Activated CD4-positive, alpha-beta T cell treated with anti-CD3 and anti-CD28 coated beads, Interleukin-2, amount 10 ng/mL, durations not matched to agents 7 days and 5 days (primary cell): Measurements from ENCODE around the gene MBP. TPM values are rescaled to one million over a fixed set of nuclear protein-coding genes. Genes with fewer than 3 reads are reported as not detected.

Experiments
- CTCF ChIA-PET: fragments of 350-600 bp; sonication (Branson Sonifier 250); formaldehyde crosslinking; loops from one replicate; lab custom pipeline; 2021; ENCODE audit warnings: antibody characterized with exemption; lab: Charles Lee
- POLR2A ChIA-PET: fragments of 350-600 bp; sonication (Branson Sonifier 250); formaldehyde crosslinking; loops from one replicate; lab custom pipeline; 2021; ENCODE audit warnings: antibody characterized with exemption; lab: Charles Lee
- DNase-seq: peaks from one replicate; pipeline ENCODE4 v3.0.0-alpha.2; 2020
- H3K27ac Mint-ChIP-seq: one replicate; pipeline ENCODE4 v1.8.0; 2021; ENCODE audit warnings: mild to moderate bottlenecking, moderate library complexity, mixed read lengths
- H3K27me3 Mint-ChIP-seq: one replicate; pipeline ENCODE4 v1.8.0; 2021; ENCODE audit warnings: mixed read lengths
- H3K36me3 Mint-ChIP-seq: one replicate; pipeline ENCODE4 v1.8.0; 2021; ENCODE audit warnings: low read depth, mixed read lengths
- H3K4me1 Mint-ChIP-seq: one replicate; pipeline ENCODE4 v1.8.0; 2021; ENCODE audit warnings: mixed read lengths
- H3K4me3 Mint-ChIP-seq: one replicate; pipeline ENCODE4 v1.8.0; 2021; ENCODE audit warnings: mild to moderate bottlenecking, moderate library complexity, mixed read lengths
- H3K9me3 Mint-ChIP-seq: one replicate; pipeline ENCODE4 v1.8.0; 2021; ENCODE audit warnings: mixed read lengths
- total RNA-seq, 2 experiments: library from RNA; stranded (reverse); gene quantifications; one replicate each; pipeline ENCODE4 v1.2.3, GENCODE V29; 2021

MBP gene
- total RNA-seq, 2 experiments from 2014 or later, result 111 to 133 TPM

DNA sequence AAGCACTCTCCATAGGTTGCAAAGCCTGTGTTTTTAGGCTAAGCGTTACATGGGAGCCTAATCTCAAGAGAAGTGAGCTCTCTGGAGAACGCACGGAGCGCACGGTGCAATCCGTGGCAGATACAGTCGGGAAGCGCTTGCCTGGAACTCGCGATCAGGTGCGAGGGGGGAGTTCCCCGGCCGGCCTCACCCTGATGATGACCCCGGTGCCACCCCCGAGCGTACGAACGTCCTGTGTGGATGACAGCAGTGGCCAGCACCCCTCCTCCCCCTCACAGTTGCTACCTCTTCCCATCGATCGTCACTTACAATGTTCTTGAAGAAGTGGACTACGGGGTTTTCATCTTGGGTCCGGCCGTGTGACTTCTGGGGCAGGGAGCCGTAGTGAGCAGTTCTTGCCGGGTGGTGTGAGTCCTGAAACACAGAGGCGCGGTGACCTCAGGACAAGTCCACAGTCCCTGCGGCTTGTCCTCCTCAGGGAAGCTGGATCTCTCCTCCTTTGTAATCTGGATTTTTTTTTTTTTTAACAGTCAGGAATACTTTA lies 142.9 kb downstream of the MBP start:
- DNase-seq, result no peak
- Mint-ChIP-seq H3K4me1 (no peaks in the 10 kb centered on the region), H3K27ac (no peak overlapping the region), H3K4me3 (no peak overlapping the region), H3K9me3 (no peaks in the 10 kb centered on the region), H3K27me3 (no peaks in the 10 kb centered on the region), H3K36me3 (no peaks in the 10 kb centered on the region)
- CTCF ChIA-PET, result no interaction called here
- POLR2A ChIA-PET, result no interaction called here

DNA sequence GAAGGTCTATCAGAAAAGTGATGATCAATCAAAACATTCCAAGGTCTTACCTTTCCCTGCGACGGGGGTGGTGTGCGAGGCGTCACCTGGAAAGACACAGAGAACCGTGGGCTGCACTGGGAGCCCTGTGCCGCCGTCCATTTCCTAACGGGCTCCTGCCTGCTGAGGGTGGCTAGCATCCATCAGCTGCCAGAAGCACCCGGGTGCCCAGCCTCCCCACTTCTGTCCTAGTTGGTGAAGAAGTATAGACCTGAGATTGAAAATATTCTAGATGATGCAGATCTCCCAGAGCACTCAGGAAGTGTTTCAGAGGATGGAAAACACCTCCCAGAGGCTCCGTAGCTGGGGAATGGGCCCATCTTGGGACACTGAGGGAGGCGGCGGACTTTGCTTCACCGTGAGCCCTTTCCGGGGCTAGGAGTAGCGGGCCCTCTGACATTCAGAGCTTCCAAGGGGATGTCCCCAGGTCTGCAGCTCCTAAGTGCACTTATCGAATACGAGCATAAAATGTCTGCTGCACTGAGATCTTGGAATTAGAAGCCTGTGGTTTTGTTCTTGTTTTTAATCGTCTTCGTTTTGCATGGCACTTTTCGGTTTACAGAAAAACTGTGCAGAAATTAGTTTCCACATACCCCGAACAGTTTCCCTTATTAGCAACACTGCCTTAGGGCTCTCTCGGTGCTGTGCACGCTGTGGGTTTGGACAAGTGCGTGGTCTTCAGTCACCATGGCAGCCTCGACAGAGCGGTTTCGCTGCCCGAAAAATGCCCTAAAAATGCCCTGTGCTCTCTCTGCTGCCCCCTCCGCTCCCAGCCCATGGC lies 143.5 kb downstream of the MBP start:
- POLR2A ChIA-PET, result no interaction called here
- H3K4me1 Mint-ChIP-seq, result no peaks in the 10 kb centered on the region
- DNase-seq, result no peak
- H3K9me3 Mint-ChIP-seq, result no peaks in the 10 kb centered on the region
- H3K4me3 Mint-ChIP-seq, result no peak overlapping the region
- H3K36me3 Mint-ChIP-seq, result no peaks in the 10 kb centered on the region
- H3K27me3 Mint-ChIP-seq, result no peaks in the 10 kb centered on the region
- CTCF ChIA-PET, result interaction anchor here (1.7 kb wide), 1 partner anchor 12 kb away, joined by 6 read pairs; no protein-coding TSS in a partner anchor
- H3K27ac Mint-ChIP-seq, result no peak overlapping the region

DNA sequence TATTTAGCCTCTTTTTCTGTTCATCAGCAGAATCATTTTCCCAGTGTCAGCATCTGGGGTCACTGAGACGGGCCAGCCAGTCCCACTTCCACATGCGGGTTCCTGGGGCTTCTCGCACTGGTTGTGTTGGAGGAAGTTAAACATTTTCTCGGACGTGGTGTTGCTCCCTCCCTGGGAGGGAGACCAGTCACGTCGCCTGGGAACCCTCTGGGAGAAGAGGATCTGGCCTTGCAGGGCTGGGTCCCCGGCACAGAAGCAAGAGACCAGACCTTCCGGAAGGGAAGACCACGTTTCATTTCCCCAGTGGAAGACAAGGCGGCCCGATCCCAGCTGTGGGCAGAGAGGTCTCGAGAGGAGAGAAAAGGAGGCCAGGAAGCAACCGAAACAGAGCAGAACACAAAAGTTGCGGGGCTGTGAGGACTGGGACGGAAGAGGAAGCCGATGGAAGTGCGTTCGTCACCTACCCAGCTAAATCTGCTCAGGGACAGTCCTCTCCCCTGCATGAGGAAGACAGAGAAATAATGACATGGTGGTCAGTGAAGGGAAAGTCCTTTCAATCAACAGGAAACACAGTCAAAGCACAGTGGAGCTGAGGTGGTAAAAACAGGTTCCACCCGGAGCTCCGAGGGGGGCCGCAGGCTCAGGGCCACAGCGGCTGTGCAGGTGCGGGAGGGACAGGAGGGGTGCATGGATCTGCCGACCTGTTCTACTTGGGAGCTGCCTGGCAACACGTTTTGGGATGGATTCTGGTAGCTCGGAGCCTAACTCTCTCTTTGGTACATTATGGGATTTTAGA lies 144.4 kb downstream of the MBP start:
- H3K4me1 Mint-ChIP-seq, result peaks cover under 1% of the 10 kb centered on the region
- H3K9me3 Mint-ChIP-seq, result no peaks in the 10 kb centered on the region
- H3K4me3 Mint-ChIP-seq, result no peak overlapping the region
- H3K27ac Mint-ChIP-seq, result no peak overlapping the region
- DNase-seq, result no peak
- ChIA-PET POLR2A (no interaction called here), CTCF (interaction anchor here (1.7 kb wide), 1 partner anchor 12 kb away, joined by 6 read pairs; no protein-coding TSS in a partner anchor)
- H3K27me3 Mint-ChIP-seq, result no peaks in the 10 kb centered on the region
- no peaks in the 10 kb centered on the region for H3K36me3 Mint-ChIP-seq

DNA sequence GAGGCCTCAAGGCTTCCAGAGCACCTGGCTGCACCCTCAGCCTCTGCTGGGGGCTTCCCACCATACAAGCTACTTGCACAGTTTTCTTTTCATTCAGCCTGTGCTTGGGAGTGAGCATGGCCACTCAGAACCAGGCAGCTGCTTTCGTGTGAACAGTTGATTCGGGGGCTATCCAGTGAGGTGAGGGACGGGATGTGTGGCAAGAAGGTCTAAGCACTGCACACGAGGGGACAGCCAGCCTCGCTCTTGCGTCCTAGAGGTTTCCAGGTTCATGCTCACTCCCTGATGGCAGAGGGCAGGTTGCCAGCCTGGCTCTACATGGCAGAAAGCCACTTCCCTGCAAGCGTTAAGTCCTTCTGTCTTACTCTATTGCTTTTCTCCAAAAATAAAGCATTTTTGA lies 146.2 kb downstream of the MBP start:
- H3K9me3 Mint-ChIP-seq, result no peaks in the 10 kb centered on the region
- POLR2A ChIA-PET, result no interaction called here
- no peak overlapping the region for H3K27ac Mint-ChIP-seq
- no peaks in the 10 kb centered on the region for H3K36me3 Mint-ChIP-seq
- no peak overlapping the region for H3K4me3 Mint-ChIP-seq
- H3K27me3 Mint-ChIP-seq, result no peaks in the 10 kb centered on the region
- H3K4me1 Mint-ChIP-seq, result peaks cover 4% of the 10 kb centered on the region
- DNase-seq, result no peak
- CTCF ChIA-PET, result interaction anchor here (0.9 to 2.0 kb wide), 3 partner anchors 11 to 28 kb away, joined by 3 to 4 read pairs (median 3); no protein-coding TSS in a partner anchor

DNA sequence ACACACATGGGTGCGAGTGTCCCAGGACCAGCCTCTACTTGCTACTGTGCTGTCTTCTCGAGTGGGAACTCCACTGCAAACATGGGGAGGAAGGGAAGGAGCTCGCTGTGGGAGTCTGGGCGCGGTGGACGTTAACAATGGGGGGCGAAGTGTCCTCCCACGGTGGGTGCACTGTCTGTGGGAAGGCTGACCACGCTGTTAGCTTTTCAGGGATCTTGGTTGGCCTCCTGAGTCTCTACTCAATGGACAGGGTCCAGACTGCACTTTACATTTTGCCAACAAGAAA lies 146.7 kb downstream of the MBP start:
- Mint-ChIP-seq H3K36me3 (no peaks in the 10 kb centered on the region), H3K4me1 (peaks cover 4% of the 10 kb centered on the region), H3K9me3 (no peaks in the 10 kb centered on the region), H3K4me3 (no peak overlapping the region), H3K27me3 (no peaks in the 10 kb centered on the region), H3K27ac (no peak overlapping the region)
- ChIA-PET POLR2A (no interaction called here), CTCF (interaction anchor here (2.0 to 3.6 kb wide), 2 partner anchors 11 to 14 kb away, joined by 4 to 23 read pairs; no protein-coding TSS in a partner anchor)
- no peak for DNase-seq

DNA sequence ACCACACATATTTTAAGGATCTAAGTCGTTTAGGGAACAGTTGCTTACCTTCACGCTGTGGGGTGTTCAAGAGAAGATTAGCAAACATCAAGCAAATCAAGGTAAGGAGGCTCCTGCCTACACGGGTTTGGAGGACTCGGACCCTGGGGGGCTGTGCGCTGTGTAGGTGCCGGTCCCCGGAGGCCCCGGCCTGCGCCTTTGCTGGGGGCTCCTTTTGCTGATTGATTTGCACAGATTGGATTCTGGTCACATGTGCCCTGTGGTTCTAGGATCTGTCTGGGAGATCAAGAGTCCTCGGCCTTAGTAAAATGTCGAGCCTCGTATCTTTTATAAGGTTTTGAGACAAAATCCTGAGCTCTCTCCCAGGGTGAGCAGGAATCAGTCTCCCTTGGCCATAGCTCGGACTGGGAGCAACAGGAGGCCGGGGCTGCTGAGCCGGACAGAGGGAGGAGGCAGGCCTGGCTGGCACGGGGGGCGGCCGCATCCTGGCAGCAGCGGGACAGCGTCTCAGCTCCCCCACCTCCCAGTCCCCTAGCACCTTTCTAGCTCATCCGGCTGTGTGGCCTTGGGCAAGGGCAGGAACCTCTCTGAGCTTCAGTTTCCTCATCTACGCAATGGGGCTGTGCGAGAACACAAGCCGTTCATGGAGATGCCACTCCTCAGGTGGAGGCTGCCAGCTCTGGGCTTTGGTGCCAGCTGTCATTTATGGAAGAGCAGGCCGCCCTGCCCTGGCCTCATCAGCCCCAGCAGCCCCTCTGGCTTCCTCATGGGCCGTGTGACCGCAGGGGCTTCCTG lies 147.2 kb downstream of the MBP start:
- Mint-ChIP-seq H3K4me3 (no peak overlapping the region), H3K36me3 (no peaks in the 10 kb centered on the region), H3K9me3 (no peaks in the 10 kb centered on the region), H3K4me1 (peaks cover 4% of the 10 kb centered on the region), H3K27ac (no peak overlapping the region), H3K27me3 (no peaks in the 10 kb centered on the region)
- no peak for DNase-seq
- CTCF ChIA-PET, result interaction anchor here (2.0 to 3.6 kb wide), 3 partner anchors 12 to 26 kb away, joined by 4 to 23 read pairs (median 18); no protein-coding TSS in a partner anchor
- POLR2A ChIA-PET, result no interaction called here

DNA sequence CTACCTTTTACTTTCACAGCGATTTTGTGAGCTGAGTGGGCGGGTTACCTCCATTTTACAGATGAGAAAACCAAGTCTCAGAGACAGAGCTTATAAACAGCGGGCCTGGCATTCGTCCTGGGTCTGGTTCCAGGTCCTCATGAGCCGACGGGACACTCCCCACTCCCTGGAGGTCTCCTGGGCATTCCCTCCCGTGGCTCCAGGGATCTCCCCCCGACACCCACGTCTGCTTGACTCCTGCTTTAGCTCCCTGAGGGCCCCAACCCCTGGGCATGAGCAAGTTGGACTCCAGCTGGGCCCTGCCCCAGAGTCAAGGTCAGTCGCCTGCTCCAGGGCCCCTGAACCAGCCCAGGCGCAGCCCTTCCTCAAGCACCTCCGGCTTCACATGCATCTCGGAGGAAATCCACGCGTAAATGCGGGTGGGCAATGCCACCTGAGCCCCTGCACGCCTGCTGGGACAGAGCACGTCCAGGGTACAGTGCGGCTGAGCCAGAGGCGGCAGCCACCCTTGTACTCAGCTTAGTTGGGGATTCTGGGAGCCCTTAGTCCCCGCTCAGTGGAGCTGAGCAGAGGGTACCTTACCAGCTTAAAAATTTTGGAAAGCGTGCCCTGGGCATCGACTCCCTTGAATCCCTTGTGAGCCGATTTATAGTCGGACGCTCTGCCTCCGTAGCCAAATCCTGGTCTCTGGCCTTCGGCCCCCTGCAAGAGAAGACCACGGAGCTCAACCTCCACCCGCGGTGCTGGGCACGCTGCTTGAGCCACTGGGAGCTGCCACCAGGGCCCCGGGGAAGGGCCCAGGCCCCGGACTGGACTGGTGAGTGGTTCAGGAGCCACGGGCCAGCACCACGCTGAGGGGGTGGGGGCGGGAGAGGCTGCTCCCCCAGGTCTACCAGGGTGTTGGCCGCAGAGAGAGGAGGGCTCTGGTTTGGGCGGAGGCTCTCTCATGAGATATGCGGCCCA lies 148.1 kb downstream of the MBP start:
- POLR2A ChIA-PET, result no interaction called here
- no peak for DNase-seq
- Mint-ChIP-seq H3K27me3 (no peaks in the 10 kb centered on the region), H3K4me3 (no peak overlapping the region), H3K27ac (no peak overlapping the region), H3K4me1 (peaks cover 4% of the 10 kb centered on the region), H3K36me3 (no peaks in the 10 kb centered on the region), H3K9me3 (no peaks in the 10 kb centered on the region)
- CTCF ChIA-PET, result interaction anchor here (1.1 to 3.6 kb wide), 10 partner anchors 10 to 181 kb away, joined by 3 to 23 read pairs (median 5); no protein-coding TSS in a partner anchor

DNA sequence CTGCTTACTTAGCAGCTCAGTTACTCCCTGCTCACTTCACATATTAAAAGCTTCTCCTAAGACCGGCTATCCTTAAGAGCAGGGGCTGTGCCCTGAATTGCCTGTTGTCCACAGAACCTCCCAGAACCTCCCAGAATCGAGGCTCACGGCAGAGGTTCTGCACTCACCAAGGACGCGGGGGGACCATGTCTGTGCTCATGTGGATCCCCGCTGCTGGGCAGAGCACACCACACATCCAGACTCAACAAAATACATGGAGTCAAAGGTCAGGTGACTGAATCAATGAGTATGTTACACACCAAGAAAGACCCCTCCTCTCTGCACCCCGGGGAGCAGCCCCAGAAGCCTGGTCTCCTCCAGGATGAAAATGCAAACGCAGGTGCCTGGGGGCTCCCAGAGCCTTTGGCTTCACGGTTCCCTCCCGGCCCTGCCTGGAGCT lies 149.0 kb downstream of the MBP start:
- Mint-ChIP-seq H3K9me3 (no peaks in the 10 kb centered on the region), H3K4me3 (no peak overlapping the region), H3K36me3 (no peaks in the 10 kb centered on the region), H3K4me1 (peaks cover 4% of the 10 kb centered on the region), H3K27ac (no peak overlapping the region), H3K27me3 (no peaks in the 10 kb centered on the region)
- no peak for DNase-seq
- ChIA-PET CTCF (interaction anchor here (0.6 to 3.6 kb wide), 18 partner anchors 9 to 228 kb away, joined by 3 to 23 read pairs (median 4); no protein-coding TSS in a partner anchor), POLR2A (no interaction called here)

DNA sequence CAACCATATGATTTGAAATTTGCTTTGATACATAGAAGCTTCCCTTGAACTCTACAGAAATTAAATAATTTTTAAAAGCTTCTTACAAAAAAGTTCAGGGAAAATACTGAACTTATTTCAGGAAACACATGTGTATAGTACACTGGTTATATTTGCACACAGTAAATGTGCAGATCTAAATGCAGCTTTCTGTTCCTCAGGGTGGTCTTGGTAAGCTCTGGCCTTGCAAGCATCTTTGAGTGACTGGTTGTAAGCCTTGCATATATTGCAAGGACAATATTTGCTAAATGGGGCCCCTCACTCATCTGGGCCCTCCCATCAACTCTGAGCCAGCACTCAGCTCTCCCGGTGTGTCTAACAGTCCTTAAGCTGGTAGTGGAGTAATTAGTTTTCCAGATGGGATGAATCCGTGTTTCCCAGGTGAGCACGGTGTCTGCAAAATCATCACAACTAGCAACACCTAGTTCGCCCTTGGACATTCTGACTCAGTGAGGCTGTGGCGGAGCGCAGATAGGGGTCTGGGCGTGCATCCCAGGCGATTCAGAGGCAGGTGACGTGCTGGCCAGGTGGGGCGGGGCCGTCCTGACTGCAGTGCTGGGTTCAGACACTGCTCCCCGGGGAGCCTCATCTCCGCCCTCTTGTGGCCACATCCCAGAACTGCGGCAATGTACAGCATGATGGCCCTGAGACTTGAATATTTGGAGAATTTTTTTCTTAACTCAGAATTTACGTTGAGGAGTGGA lies 149.6 kb downstream of the MBP start:
- CTCF ChIA-PET, result interaction anchor here (0.6 to 3.6 kb wide), 24 partner anchors 9 to 288 kb away, joined by 3 to 23 read pairs (median 4); no protein-coding TSS in a partner anchor
- POLR2A ChIA-PET, result no interaction called here
- peak; percentile 87 for DNase-seq
- no peak overlapping the region for H3K27ac Mint-ChIP-seq
- H3K4me1 Mint-ChIP-seq, result peaks cover 4% of the 10 kb centered on the region
- no peak overlapping the region for H3K4me3 Mint-ChIP-seq
- no peaks in the 10 kb centered on the region for H3K27me3 Mint-ChIP-seq
- H3K9me3 Mint-ChIP-seq, result no peaks in the 10 kb centered on the region
- no peaks in the 10 kb centered on the region for H3K36me3 Mint-ChIP-seq

DNA sequence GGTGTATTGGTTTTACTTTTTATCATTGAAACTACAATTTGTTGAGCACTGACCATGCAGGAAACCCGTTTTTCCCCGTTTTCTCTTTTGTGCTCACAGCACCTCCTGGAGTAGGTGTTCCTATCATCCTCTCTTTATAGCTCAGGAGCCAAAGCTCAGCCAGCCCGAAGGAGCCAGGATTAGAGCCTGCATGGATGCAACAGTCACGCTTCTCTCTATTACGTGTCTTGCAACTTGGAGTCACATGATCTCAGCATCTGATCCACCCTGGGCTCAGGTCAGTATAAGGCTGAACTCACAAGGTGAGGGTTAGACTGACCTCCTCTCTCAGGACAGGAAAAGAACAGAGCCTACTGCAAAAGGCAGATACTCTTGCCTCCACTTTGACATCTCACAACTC lies 150.5 kb downstream of the MBP start:
- no peak overlapping the region for H3K27ac Mint-ChIP-seq
- H3K27me3 Mint-ChIP-seq, result no peaks in the 10 kb centered on the region
- peaks cover 4% of the 10 kb centered on the region for H3K4me1 Mint-ChIP-seq
- H3K36me3 Mint-ChIP-seq, result no peaks in the 10 kb centered on the region
- no peak for DNase-seq
- CTCF ChIA-PET, result interaction anchor here (0.9 to 2.4 kb wide), 4 partner anchors 10 to 179 kb away, joined by 3 to 9 read pairs (median 3); no protein-coding TSS in a partner anchor
- POLR2A ChIA-PET, result no interaction called here
- no peaks in the 10 kb centered on the region for H3K9me3 Mint-ChIP-seq
- H3K4me3 Mint-ChIP-seq, result no peak overlapping the region
